HEK293T (cell line): ENCODE results near the gene SLC13A1.

Experiments used
- CTCF ChIA-PET: fragments of 350-600 bp; formaldehyde crosslinking; extraction: SDS; loops from one replicate; lab custom pipeline; 2021; ENCODE audit warnings: antibody characterized with exemption, inconsistent platforms; lab: Yijun Ruan, JAX
- POLR2A ChIA-PET: fragments of 350-600 bp; formaldehyde crosslinking; extraction: SDS; loops from one replicate; lab custom pipeline; 2020; ENCODE audit warnings: antibody characterized with exemption, inconsistent platforms; lab: Yijun Ruan, JAX
- DNase-seq: peaks from one replicate; pipeline ENCODE4 v3.0.0; 2012; ENCODE audit warnings: mixed read lengths; ENCODE audit errors: extremely low spot score
- ARNT ChIP-seq: fragments of 450-650 bp; IDR thresholded peaks from 2 replicates; pipeline ENCODE4 v1.6.1; 2017; ENCODE audit warnings: mild to moderate bottlenecking
- BHLHE40 ChIP-seq: fragments of 450-650 bp; IDR thresholded peaks from 2 replicates; pipeline ENCODE4 v1.6.1; 2016; ENCODE audit warnings: mild to moderate bottlenecking, moderate library complexity, borderline replicate concordance
- CTBP1 ChIP-seq: fragments of 450-650 bp; IDR thresholded peaks from 2 replicates; pipeline ENCODE4 v1.6.1; 2016; ENCODE audit warnings: borderline replicate concordance
- ELF4 ChIP-seq: fragments of 450-650 bp; IDR thresholded peaks from 2 replicates; pipeline ENCODE4 v1.6.1; 2017; ENCODE audit warnings: antibody characterized with exemption
- FOXA1 ChIP-seq: fragments of 450-650 bp; IDR thresholded peaks from 2 replicates; pipeline ENCODE4 v1.6.1; 2016; ENCODE audit warnings: mild to moderate bottlenecking
- FOXK2 ChIP-seq: fragments of 450-650 bp; IDR thresholded peaks from 2 replicates; pipeline ENCODE4 v1.6.1; 2016; ENCODE audit warnings: mild to moderate bottlenecking
- FOXM1 ChIP-seq: fragments of 450-650 bp; IDR thresholded peaks from 2 replicates; pipeline ENCODE4 v1.6.1; 2017; ENCODE audit warnings: mild to moderate bottlenecking, borderline replicate concordance
- HDGF ChIP-seq: fragments of 450-650 bp; IDR thresholded peaks from 2 replicates; pipeline ENCODE4 v1.6.1; 2017; ENCODE audit warnings: antibody characterized with exemption, borderline replicate concordance
- L3MBTL2 ChIP-seq: fragments of 450-650 bp; conservative IDR thresholded peaks from 2 replicates; pipeline ENCODE4 v1.6.1; 2016; ENCODE audit warnings: mild to moderate bottlenecking
- LEF1 ChIP-seq: fragments of 450-650 bp; IDR thresholded peaks from 2 replicates; pipeline ENCODE4 v1.6.1; 2017; ENCODE audit warnings: mild to moderate bottlenecking, borderline replicate concordance
- NFRKB ChIP-seq: fragments of 450-650 bp; IDR thresholded peaks from 2 replicates; pipeline ENCODE4 v1.6.1; 2016; ENCODE audit warnings: mild to moderate bottlenecking, moderate library complexity
- SP1 ChIP-seq: fragments of 450-650 bp; IDR thresholded peaks from 2 replicates; pipeline ENCODE4 v1.6.1; 2017
- SUZ12 ChIP-seq: fragments of 450-650 bp; IDR thresholded peaks from 2 replicates; pipeline ENCODE4 v1.6.1; 2016; ENCODE audit warnings: mild to moderate bottlenecking
- TARDBP ChIP-seq: fragments of 450-650 bp; IDR thresholded peaks from 2 replicates; pipeline ENCODE4 v1.6.1; 2016
- ZNF384 ChIP-seq: fragments of 450-650 bp; IDR thresholded peaks from 2 replicates; pipeline ENCODE4 v1.6.1; 2016
- TF ChIP-seq, protein P1 (sequence below): fragments of 450-650 bp; IDR thresholded peaks from 2 replicates; pipeline ENCODE4 v1.6.1; 2016

SLC13A1 gene

DNA sequence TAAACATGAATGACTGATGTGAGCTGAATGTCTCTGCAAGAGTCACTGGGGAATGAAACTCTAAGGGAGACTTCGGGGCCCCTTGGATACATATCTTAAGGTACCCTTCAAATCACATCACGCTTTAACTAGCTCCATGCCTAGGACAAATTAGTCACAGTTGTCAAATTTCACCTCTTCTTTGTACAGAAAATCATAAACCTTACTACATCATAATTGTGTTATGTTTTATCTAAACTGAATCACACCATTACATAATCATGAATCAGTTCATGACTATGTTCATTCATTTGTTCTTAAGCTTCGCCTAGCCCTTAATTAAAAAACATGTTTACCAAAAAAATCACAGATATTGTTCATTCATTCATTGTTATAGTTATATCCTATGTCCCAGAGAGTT lies 2.1 kb upstream of the SLC13A1 start:
- TF ChIP-seq ZNF384 (no peak), HDGF (no peak), FOXK2 (no peak)
- CTCF ChIA-PET, result no interaction called here
- DNase-seq, result no peak
- POLR2A ChIA-PET, result no interaction called here

DNA sequence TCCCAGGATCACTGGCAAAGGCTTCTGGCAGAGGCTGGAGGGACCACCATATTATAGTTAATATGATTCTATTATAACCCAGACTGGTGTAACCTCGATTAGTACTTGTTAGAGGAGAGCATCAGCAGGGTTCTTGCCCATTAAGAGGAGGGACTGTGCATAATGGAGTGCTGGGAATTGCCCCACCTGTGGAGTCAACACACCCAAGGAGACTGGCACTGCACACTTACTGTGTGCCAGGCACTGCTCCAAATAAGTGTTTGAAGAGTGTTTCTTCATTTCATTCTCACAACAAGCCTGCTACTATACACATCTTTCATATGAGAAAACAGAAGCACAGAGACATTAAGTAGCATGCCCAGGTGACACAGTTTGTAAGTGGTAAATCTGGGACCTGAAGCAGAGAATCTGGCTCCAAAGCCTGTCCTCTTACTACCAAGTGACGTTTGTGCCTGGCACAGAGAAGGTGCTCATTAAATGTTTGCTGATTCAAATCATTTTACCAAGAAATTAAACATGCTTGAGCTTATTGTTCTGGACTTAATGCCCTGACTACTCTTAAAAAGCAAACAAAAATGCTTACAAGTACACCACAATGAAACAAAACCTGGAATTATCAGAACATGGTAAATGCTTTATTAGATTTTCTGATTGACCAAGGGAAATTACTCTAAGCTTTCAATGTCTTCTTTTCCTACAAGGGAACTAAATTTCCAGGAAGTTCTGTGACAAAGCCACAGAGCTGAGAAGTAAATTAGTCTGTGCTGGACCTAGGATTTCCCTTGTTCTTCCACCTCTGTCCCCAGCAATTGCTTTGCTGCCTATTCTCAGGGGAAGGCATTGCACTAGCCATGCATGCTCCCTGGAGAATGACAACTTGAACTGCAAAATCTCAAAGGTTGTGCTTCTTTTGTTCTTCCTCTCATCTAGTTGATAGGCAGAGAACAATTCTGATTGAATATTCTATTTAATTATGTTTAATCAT lies 809 bp downstream of the SLC13A1 start:
- TF ChIP-seq BHLHE40, result no peak
- no peak for TF ChIP-seq SP1
- TF ChIP-seq NFRKB, result no peak
- no peak for TF ChIP-seq ARNT
- no peak for TF ChIP-seq ELF4
- TF ChIP-seq, protein P1, sequence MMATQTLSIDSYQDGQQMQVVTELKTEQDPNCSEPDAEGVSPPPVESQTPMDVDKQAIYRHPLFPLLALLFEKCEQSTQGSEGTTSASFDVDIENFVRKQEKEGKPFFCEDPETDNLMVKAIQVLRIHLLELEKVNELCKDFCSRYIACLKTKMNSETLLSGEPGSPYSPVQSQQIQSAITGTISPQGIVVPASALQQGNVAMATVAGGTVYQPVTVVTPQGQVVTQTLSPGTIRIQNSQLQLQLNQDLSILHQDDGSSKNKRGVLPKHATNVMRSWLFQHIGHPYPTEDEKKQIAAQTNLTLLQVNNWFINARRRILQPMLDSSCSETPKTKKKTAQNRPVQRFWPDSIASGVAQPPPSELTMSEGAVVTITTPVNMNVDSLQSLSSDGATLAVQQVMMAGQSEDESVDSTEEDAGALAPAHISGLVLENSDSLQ, result no peak
- TF ChIP-seq FOXM1, result no peak
- TF ChIP-seq TARDBP, result no peak
- TF ChIP-seq FOXA1, result no peak
- TF ChIP-seq L3MBTL2, result no peak
- no peak for TF ChIP-seq FOXK2
- TF ChIP-seq SUZ12, result no peak
- TF ChIP-seq CTBP1, result no peak
- TF ChIP-seq HDGF, result no peak
- no peak for TF ChIP-seq LEF1
- no peak for TF ChIP-seq ZNF384
- no peak for DNase-seq
- POLR2A ChIA-PET, result no interaction called here
- CTCF ChIA-PET, result no interaction called here

DNA sequence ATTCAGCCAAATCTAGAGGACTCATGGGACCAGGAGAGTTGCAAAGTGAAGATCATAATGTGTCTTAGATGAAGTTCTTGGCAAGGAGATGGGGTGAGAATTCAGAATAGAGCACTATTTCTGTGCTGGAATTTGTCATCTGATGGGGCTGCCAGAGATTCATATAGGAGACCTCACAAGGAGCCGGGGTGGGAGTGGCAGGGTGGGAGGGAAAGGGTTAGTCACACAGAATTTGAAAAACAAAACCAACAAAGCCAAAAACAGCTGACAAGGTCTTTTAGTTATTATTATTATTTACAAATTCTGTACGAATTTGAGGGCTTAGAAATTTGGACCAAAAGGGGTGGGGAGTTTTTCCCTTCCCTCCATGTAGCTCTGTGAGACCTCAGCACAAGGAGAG lies 1.7 kb downstream of the SLC13A1 start:
- no peak for TF ChIP-seq NFRKB
- TF ChIP-seq, protein P1, result no peak
- TF ChIP-seq BHLHE40, result no peak
- TF ChIP-seq FOXK2, result no peak
- no peak for TF ChIP-seq FOXA1
- no peak for TF ChIP-seq ELF4
- TF ChIP-seq SP1, result no peak
- TF ChIP-seq HDGF, result no peak
- no peak for TF ChIP-seq LEF1
- TF ChIP-seq SUZ12, result no peak
- no peak for TF ChIP-seq CTBP1
- no peak for DNase-seq
- ChIA-PET POLR2A (no interaction called here), CTCF (no interaction called here)

DNA sequence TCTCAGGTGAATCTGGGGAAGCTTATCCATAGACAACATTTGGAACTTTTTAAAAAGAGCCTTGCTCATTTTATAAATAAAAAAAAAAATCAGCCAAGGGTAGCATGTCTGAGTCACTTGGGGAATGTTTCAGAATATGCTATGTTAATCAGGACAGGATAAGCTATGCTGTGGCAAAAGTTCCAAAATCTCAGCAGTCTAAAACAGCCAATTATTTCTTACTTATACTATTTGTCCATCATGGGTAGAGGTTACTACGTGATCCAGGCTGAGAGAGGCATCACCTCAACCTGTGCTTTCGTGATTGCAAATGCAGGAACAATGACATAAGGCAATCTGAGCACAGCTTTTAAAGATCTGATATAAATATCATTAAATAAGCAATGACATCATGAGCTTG lies 6.5 kb downstream of the SLC13A1 start:
- TF ChIP-seq LEF1, result no peak
- ChIA-PET POLR2A (no interaction called here), CTCF (no interaction called here)
- DNase-seq, result no peak

DNA sequence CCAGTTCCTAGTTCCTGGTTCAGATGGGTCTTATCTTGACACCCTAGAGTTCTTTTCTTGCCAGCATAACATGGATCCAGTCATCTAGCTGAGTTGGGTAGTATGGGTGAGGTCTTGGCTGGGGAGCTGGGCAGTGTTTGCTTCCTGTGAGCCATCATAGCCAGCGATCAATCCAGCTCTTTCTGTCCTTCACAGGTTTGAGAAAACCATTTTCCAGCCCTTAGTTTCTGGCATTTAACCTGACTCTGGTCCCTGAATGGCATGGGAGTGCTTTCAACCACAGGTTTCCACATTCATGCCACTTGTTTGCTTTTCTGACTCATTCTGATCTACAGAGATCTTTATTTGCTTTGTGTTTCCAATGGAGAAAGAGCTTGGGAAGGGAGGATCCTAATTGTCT lies 8.6 kb downstream of the SLC13A1 start:
- no peak for TF ChIP-seq LEF1
- TF ChIP-seq ARNT, result no peak
- TF ChIP-seq ELF4, result no peak
- TF ChIP-seq, protein P1, result no peak
- POLR2A ChIA-PET, result no interaction called here
- CTCF ChIA-PET, result no interaction called here
- no peak for DNase-seq

DNA sequence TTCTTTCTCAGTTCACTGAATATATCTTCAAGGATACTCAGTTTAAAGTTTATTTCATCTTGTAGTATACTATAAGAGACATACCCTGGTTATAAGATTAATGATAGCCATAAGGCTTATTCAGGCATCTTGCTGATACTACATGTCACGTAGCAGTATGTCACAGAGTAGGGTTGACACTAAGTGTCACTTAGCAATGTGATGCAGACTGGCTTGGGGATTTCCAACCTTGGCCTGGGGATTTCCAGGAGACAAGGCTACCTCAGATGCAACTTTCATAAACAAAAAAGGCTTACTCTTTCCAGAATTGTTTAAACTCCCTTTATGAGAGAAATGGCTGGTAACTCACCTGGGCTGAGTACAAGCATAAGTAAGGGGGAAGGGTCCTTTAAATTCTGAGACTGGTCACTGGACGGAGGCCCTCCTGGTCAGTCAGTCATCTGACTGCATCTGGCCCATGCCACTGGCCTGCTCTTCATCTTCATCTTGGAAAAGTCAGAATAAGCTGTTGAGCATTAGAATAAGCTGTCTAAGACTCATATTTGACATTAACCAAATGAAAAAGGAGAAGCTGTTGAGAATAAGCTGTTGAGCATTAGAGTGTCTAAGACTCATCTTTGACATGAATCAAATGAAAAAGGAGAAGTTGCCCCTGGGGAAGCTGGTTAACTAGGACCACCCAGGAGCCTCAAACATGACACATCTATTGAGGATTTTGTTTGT lies 9.5 kb downstream of the SLC13A1 start:
- POLR2A ChIA-PET, result no interaction called here
- DNase-seq, result no peak

More for the DNA sequence above, 9.5 kb downstream of the SLC13A1 start:
- TF ChIP-seq SUZ12, result no peak
- TF ChIP-seq ELF4, result no peak
- no peak for TF ChIP-seq BHLHE40
- TF ChIP-seq SP1, result no peak
- no peak for TF ChIP-seq ARNT
- no peak for TF ChIP-seq TARDBP
- TF ChIP-seq FOXM1, result no peak
- TF ChIP-seq, protein P1, result no peak
- TF ChIP-seq FOXA1, result no peak
- no peak for TF ChIP-seq CTBP1
- no peak for TF ChIP-seq FOXK2
- TF ChIP-seq LEF1, result no peak
- TF ChIP-seq L3MBTL2, result no peak
- TF ChIP-seq NFRKB, result no peak
- no peak for TF ChIP-seq ZNF384
- no peak for TF ChIP-seq HDGF
- CTCF ChIA-PET, result no interaction called here
